ENCODE results near the gene SPIB.

The SPIB gene

DNA sequence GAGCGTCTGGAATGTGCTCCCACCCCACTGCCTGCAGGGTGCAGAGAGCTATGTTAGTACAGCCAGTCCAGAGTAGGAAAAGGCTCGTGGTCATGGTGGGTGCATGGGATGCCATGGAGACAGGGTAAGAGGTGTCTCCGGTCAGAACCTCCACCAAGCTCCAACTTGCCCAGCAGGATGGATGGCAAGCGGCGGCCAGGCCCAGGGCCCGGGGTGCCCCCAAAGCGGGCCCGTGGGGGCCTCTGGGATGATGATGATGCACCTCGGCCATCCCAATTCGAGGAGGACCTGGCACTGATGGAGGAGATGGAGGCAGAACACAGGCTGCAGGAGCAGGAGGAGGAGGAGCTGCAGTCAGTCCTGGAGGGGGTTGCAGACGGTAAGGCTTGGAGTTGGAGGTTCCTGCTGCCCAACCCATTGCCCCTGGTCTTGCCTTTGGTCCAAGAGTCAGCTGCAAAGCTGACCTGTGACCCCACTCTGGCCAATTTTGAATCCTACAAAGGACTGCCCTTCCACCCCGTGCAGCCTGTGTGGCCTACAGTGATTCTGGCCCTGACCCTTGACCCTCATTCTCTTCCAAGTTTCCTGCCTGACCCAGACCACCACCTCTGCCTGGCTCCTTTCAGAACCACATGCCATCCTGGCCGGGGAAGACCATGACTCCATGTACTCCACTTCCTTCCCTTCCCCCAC lies 19.9 kb upstream of the SPIB start (continued):
- TF ChIP-seq, protein P1, sequence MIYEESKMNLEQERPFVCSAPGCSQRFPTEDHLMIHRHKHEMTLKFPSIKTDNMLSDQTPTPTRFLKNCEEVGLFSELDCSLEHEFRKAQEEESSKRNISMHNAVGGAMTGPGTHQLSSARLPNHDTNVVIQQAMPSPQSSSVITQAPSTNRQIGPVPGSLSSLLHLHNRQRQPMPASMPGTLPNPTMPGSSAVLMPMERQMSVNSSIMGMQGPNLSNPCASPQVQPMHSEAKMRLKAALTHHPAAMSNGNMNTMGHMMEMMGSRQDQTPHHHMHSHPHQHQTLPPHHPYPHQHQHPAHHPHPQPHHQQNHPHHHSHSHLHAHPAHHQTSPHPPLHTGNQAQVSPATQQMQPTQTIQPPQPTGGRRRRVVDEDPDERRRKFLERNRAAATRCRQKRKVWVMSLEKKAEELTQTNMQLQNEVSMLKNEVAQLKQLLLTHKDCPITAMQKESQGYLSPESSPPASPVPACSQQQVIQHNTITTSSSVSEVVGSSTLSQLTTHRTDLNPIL (CRISPR knock-in tag; IDR thresholded peaks at IDR 0.05; ENCODE audit: low read depth), result no peak
- no peak for TF ChIP-seq RARB (CRISPR knock-in tag; IDR thresholded peaks at IDR 0.05)
- no peak for TF ChIP-seq ZNF8 (CRISPR knock-in tag; IDR thresholded peaks at IDR 0.05)
- TF ChIP-seq GLIS3 (CRISPR knock-in tag; IDR thresholded peaks at IDR 0.05), result no peak

DNA sequence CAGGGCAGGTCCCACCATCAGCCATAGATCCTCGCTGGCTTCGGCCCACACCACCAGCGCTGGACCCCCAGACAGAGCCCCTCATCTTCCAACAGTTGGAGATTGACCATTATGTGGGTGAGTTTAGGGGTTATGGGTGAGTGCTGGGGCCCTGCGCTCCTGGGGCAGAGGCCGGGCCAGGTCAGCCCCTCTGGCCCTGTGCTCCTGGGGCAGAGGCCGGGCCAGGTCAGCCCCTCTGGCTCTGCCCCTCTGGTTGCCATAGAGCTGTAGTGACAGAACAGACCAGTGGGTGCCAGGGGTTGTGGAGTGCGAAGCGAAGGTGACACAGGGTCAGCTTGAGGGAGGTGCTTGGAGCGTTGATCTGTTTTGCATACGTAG lies 19.4 kb upstream of the SPIB start:
- ATAC-seq, result no peak
- TF ChIP-seq ZFP3 (CRISPR knock-in tag; IDR thresholded peaks at IDR 0.05), result no peak
- TF ChIP-seq CSDC2 (CRISPR knock-in tag; IDR thresholded peaks at IDR 0.05), result no peak
- TF ChIP-seq ZFP30 (CRISPR knock-in tag; IDR thresholded peaks at IDR 0.05), result no peak
- TF ChIP-seq, protein P1 (CRISPR knock-in tag; IDR thresholded peaks at IDR 0.05; ENCODE audit: low read depth), result no peak
- TF ChIP-seq ZNF565 (CRISPR knock-in tag; conservative IDR thresholded peaks at IDR 0.05; ENCODE audit: low read depth), result no peak
- no peak for TF ChIP-seq GLIS3 (CRISPR knock-in tag; IDR thresholded peaks at IDR 0.05)
- TF ChIP-seq OSR1 (CRISPR knock-in tag; IDR thresholded peaks at IDR 0.05), result no peak
- no peak for TF ChIP-seq TCF4 (CRISPR knock-in tag; IDR thresholded peaks at IDR 0.05; ENCODE audit: borderline replicate concordance)
- TF ChIP-seq, protein P2, sequence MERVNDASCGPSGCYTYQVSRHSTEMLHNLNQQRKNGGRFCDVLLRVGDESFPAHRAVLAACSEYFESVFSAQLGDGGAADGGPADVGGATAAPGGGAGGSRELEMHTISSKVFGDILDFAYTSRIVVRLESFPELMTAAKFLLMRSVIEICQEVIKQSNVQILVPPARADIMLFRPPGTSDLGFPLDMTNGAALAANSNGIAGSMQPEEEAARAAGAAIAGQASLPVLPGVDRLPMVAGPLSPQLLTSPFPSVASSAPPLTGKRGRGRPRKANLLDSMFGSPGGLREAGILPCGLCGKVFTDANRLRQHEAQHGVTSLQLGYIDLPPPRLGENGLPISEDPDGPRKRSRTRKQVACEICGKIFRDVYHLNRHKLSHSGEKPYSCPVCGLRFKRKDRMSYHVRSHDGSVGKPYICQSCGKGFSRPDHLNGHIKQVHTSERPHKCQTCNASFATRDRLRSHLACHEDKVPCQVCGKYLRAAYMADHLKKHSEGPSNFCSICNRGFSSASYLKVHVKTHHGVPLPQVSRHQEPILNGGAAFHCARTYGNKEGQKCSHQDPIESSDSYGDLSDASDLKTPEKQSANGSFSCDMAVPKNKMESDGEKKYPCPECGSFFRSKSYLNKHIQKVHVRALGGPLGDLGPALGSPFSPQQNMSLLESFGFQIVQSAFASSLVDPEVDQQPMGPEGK (CRISPR knock-in tag; IDR thresholded peaks at IDR 0.05; ENCODE audit: borderline replicate concordance), result no peak
- TF ChIP-seq ZNF70 (CRISPR knock-in tag; IDR thresholded peaks at IDR 0.05), result no peak
- TF ChIP-seq, protein P3, sequence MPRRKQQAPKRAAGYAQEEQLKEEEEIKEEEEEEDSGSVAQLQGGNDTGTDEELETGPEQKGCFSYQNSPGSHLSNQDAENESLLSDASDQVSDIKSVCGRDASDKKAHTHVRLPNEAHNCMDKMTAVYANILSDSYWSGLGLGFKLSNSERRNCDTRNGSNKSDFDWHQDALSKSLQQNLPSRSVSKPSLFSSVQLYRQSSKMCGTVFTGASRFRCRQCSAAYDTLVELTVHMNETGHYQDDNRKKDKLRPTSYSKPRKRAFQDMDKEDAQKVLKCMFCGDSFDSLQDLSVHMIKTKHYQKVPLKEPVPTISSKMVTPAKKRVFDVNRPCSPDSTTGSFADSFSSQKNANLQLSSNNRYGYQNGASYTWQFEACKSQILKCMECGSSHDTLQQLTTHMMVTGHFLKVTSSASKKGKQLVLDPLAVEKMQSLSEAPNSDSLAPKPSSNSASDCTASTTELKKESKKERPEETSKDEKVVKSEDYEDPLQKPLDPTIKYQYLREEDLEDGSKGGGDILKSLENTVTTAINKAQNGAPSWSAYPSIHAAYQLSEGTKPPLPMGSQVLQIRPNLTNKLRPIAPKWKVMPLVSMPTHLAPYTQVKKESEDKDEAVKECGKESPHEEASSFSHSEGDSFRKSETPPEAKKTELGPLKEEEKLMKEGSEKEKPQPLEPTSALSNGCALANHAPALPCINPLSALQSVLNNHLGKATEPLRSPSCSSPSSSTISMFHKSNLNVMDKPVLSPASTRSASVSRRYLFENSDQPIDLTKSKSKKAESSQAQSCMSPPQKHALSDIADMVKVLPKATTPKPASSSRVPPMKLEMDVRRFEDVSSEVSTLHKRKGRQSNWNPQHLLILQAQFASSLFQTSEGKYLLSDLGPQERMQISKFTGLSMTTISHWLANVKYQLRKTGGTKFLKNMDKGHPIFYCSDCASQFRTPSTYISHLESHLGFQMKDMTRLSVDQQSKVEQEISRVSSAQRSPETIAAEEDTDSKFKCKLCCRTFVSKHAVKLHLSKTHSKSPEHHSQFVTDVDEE (CRISPR knock-in tag; IDR thresholded peaks at IDR 0.05), result no peak
- TF ChIP-seq ZC3H10 (CRISPR knock-in tag; IDR thresholded peaks at IDR 0.05), result no peak
- TF ChIP-seq, protein P4, sequence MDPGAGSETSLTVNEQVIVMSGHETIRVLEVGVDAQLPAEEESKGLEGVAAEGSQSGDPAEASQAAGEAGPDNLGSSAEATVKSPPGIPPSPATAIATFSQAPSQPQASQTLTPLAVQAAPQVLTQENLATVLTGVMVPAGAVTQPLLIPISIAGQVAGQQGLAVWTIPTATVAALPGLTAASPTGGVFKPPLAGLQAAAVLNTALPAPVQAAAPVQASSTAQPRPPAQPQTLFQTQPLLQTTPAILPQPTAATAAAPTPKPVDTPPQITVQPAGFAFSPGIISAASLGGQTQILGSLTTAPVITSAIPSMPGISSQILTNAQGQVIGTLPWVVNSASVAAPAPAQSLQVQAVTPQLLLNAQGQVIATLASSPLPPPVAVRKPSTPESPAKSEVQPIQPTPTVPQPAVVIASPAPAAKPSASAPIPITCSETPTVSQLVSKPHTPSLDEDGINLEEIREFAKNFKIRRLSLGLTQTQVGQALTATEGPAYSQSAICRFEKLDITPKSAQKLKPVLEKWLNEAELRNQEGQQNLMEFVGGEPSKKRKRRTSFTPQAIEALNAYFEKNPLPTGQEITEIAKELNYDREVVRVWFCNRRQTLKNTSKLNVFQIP (CRISPR knock-in tag; IDR thresholded peaks at IDR 0.05; ENCODE audit: borderline replicate concordance, low read depth), result no peak
- no peak for TF ChIP-seq ISL1 (CRISPR knock-in tag; IDR thresholded peaks at IDR 0.05)
- no peak for TF ChIP-seq ESRRG (CRISPR knock-in tag; IDR thresholded peaks at IDR 0.05)
- no peak for TF ChIP-seq RARB (CRISPR knock-in tag; IDR thresholded peaks at IDR 0.05)
- TF ChIP-seq, protein P5, sequence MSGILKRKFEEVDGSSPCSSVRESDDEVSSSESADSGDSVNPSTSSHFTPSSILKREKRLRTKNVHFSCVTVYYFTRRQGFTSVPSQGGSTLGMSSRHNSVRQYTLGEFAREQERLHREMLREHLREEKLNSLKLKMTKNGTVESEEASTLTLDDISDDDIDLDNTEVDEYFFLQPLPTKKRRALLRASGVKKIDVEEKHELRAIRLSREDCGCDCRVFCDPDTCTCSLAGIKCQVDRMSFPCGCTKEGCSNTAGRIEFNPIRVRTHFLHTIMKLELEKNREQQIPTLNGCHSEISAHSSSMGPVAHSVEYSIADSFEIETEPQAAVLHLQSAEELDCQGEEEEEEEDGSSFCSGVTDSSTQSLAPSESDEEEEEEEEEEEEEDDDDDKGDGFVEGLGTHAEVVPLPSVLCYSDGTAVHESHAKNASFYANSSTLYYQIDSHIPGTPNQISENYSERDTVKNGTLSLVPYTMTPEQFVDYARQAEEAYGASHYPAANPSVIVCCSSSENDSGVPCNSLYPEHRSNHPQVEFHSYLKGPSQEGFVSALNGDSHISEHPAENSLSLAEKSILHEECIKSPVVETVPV (CRISPR knock-in tag; IDR thresholded peaks at IDR 0.05), result no peak
- TF ChIP-seq BACH2 (CRISPR knock-in tag; IDR thresholded peaks at IDR 0.05; ENCODE audit: borderline replicate concordance), result no peak
- no peak for TF ChIP-seq PPARA (CRISPR knock-in tag; IDR thresholded peaks at IDR 0.05; ENCODE audit: borderline replicate concordance)
